Stimulated activated effector memory CD8-positive, alpha-beta T cell treated with anti-CD3 and anti-CD28 coated beads, Interleukin-12 subunit alpha, Interleukin-12 subunit beta, amount 100 ng/mL, for 72 hours (primary cell): ENCODE data around the gene TCEA2.

Source experiments
- ATAC-seq: fragments of 150-1000 bp; cut with Tn5 transposase; 2 replicates; pipeline ENCODE4 v1.10.0; 2021
- DNase-seq, 2 donors: peaks; one replicate each; pipeline ENCODE4 v3.0.0; 2021 to 2022; ENCODE audit warnings: low spot score in 2 of 2
- H3K27ac Mint-ChIP-seq: one replicate; pipeline ENCODE4 v1.8.0; 2022; ENCODE audit warnings: mild to moderate bottlenecking, mixed read lengths
- H3K36me3 Mint-ChIP-seq: one replicate; pipeline ENCODE4 v1.8.0; 2022; ENCODE audit warnings: mild to moderate bottlenecking, mixed read lengths
- H3K4me1 Mint-ChIP-seq: one replicate; pipeline ENCODE4 v1.8.0; 2022; ENCODE audit warnings: mixed read lengths
- H3K4me3 Mint-ChIP-seq: one replicate; pipeline ENCODE4 v1.8.0; 2022; ENCODE audit warnings: mild to moderate bottlenecking, mixed read lengths
- H3K9me3 Mint-ChIP-seq: one replicate; pipeline ENCODE4 v1.8.0; 2022; ENCODE audit warnings: mixed read lengths

TCEA2 gene

GRCh38 chr20:64099086-64099786 lies 36.2 kb downstream of the TCEA2 start:
- Mint-ChIP-seq H3K27ac (no peak overlapping the region), H3K9me3 (no peaks in the 10 kb centered on the region), H3K4me3 (no peak overlapping the region), H3K36me3 (no peaks in the 10 kb centered on the region), H3K4me1 (peaks cover 14% of the 10 kb centered on the region)
- ATAC-seq: no peak
- no peak for DNase-seq

DNA sequence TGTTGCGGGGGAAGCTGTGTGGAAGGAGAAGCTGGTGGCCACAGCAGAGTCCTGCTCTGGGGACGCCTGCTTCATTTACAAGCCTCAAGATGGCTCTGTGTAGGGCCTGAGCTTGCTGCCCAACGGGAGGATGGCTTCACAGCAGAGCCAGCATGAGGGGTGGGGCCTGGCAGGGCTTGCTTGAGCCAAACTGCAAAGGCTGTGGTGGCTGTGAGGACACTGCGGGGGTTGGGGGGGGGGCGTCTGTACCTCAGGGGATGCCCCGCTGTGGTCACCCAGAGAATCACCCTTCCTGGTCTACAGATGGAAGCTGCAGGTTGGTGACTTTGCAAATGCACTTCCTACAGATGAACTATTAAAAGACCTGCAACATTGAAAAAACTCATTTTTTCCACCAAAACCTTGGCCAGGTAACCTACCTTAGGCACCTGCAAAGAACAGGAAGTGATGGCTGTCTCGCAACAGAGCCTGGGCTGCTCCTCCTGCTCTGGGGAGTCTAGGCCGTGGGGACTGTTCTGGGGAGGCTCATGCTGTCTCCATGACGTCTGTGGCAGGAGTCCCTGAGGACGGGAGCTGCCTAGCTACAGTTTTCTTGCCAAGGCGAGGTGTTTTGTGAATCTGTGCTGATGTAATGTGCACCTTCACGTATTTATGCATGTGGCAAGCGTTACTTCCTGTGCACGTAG lies 37.0 kb downstream of the TCEA2 start:
- peaks cover 14% of the 10 kb centered on the region for H3K4me1 Mint-ChIP-seq
- peak; percentile 15 for ATAC-seq
- no peaks in the 10 kb centered on the region for H3K9me3 Mint-ChIP-seq
- H3K4me3 Mint-ChIP-seq: no peak overlapping the region
- DNase-seq: no peak
- H3K27ac Mint-ChIP-seq: no peak overlapping the region
- H3K36me3 Mint-ChIP-seq: no peaks in the 10 kb centered on the region

GRCh38 chr20:64100566-64100888 lies 37.5 kb downstream of the TCEA2 start:
- Mint-ChIP-seq H3K4me1 (peaks cover 14% of the 10 kb centered on the region), H3K4me3 (no peak overlapping the region), H3K27ac (no peak overlapping the region), H3K36me3 (no peaks in the 10 kb centered on the region), H3K9me3 (no peaks in the 10 kb centered on the region)
- DNase-seq: no peak
- ATAC-seq: no peak

DNA sequence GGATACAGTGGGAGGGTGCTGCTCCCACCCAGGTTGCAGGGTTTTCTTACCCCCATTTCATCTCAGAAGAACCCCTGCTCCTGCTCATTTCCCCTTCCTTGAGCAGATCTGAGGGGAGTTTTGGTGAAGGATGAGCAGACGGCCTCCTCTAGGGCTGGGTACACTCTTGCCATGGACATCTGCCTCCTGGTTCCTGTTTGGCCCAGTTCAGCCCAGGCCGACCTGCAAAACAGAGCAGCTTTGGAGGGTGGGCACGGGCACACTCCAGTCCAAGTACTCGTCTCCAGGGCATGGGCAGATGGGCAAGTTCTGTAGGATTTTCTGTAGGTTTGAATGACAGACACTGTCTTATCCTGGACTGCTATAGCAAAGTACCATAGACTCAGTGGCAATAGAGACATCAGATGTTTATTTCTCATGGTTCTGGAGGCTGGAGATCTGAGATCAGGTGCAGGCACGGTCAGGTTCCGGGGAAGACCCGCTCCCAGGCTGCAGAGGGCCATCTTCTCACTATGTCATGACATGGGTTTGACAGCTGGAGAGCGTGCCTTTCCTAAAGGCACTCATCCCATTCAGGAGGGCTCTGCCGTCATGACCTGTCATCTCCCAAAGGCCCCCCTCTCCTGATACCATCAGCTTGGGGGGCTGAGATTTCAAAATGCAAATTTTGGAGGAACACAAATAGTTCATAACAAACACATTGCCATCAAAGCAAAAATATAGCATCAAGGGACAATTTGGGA lies 38.1 kb downstream of the TCEA2 start:
- ATAC-seq: no peak

GRCh38 chr20:64101731-64102621 lies 39.0 kb downstream of the TCEA2 start:
- peak; percentile 72 to 86 for DNase-seq
- Mint-ChIP-seq H3K4me1 (peaks cover 14% of the 10 kb centered on the region), H3K9me3 (no peaks in the 10 kb centered on the region), H3K4me3 (peak overlapping the region; percentile 61), H3K36me3 (no peaks in the 10 kb centered on the region), H3K27ac (no peak overlapping the region)
- peak; percentile 79 for ATAC-seq

More for the DNA sequence above, 38.1 kb downstream of the TCEA2 start:
- no peaks in the 10 kb centered on the region for H3K9me3 Mint-ChIP-seq
- no peak overlapping the region for H3K27ac Mint-ChIP-seq
- peaks cover 14% of the 10 kb centered on the region for H3K4me1 Mint-ChIP-seq
- no peak for DNase-seq
- peak overlapping the region; percentile 61 for H3K4me3 Mint-ChIP-seq
- no peaks in the 10 kb centered on the region for H3K36me3 Mint-ChIP-seq

GRCh38 chr20:64102647-64103354 lies 39.8 kb downstream of the TCEA2 start:
- no peak overlapping the region for H3K27ac Mint-ChIP-seq
- H3K4me1 Mint-ChIP-seq: peaks cover 15% of the 10 kb centered on the region
- DNase-seq (peak in 1 of 2 donors; percentile 1), ATAC-seq (no peak)
- H3K4me3 Mint-ChIP-seq: peak overlapping the region; percentile 61
- H3K9me3 Mint-ChIP-seq: no peaks in the 10 kb centered on the region
- no peaks in the 10 kb centered on the region for H3K36me3 Mint-ChIP-seq

DNA sequence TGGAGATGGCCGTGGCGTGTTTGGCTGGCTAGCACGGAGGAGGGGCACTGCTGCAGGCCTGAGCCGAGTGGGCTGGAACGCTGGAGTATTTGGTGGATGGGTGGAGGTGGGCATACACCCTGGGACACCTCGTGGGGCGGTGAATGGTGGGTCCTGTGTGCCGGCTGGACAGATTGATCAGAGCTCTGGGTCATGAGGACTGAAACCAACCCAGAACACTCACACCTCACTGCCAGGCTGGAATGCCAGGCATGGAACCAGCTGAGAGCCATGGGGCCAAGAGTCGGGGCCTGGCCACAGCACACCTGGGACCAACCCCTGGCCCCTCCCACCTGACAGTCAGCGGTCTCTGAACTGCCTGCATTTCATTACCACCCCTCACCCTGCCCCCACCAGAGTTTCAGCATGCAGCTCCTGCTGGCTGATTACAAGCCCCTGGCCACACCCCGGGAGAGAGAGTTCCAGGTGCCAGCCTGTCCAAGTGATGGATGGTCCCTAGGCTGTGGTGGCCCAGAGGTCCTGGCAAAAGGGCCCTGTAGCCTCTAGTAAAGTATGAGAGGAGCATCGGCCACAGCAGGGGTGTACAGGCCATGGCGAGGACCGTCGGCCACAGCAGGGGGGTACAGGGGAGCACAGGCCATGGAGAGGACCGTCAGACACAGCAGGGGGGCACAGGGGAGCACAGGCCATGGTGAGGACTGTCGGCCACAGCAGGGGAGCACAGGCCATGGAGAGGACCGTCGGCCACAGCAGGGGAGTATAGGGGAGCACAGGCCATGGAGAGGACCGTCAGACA lies 41.1 kb downstream of the TCEA2 start:
- Mint-ChIP-seq H3K4me1 (peaks cover 20% of the 10 kb centered on the region), H3K9me3 (no peaks in the 10 kb centered on the region), H3K27ac (no peak overlapping the region), H3K36me3 (no peaks in the 10 kb centered on the region), H3K4me3 (no peak overlapping the region)
- no peak for ATAC-seq
- peak; percentile 1 to 41 for DNase-seq

DNA sequence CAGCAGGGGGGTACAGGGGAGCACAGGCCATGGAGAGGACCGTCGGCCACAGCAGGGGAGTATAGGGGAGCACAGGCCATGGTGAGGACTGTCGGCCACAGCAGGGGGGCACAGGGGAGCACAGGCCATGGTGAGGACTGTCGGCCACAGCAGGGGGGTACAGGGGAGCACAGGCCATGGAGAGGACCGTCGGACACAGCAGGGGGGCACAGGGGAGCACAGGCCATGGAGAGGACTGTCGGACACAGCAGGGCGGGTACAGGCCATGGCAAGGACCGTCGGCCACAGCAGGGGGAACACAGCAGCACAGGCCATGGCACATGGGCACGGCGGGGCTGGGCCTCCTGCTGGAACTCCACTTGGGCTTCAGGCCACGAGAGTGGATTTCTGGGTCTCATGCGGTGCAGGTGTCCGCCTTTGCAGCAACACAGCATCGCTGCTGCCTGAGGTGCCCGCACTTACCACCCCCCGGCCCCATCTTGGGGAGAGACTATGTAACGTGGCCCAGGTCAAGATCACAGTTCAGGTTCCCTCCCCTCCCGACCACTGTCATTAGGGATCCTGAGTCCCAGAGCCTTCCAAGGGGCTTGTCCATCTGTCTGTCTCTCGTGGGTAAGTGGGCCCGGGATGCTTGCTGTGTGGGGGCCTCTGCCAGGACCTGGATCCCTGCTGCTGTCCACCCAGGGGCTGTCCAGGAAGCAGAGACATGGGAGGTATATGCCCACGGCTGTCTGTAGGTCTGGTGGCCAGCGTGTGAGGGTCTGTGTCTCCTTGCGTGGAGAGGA lies 41.9 kb downstream of the TCEA2 start:
- no peak overlapping the region for H3K4me3 Mint-ChIP-seq
- H3K4me1 Mint-ChIP-seq: peaks cover 20% of the 10 kb centered on the region
- H3K9me3 Mint-ChIP-seq: no peaks in the 10 kb centered on the region
- ATAC-seq: no peak
- no peaks in the 10 kb centered on the region for H3K36me3 Mint-ChIP-seq
- DNase-seq: peak; percentile 1 to 45
- no peak overlapping the region for H3K27ac Mint-ChIP-seq

GRCh38 chr20:64105846-64106434 lies 42.9 kb downstream of the TCEA2 start:
- DNase-seq: peak; percentile 1 to 46
- H3K4me1 Mint-ChIP-seq: peaks cover 20% of the 10 kb centered on the region
- no peaks in the 10 kb centered on the region for H3K9me3 Mint-ChIP-seq
- H3K36me3 Mint-ChIP-seq: no peaks in the 10 kb centered on the region
- ATAC-seq: no peak
- no peak overlapping the region for H3K27ac Mint-ChIP-seq
- no peak overlapping the region for H3K4me3 Mint-ChIP-seq

- DNase-seq (no peak), ATAC-seq (no peak)
- H3K9me3 Mint-ChIP-seq: no peaks in the 10 kb centered on the region
- no peak overlapping the region for H3K27ac Mint-ChIP-seq
- H3K4me3 Mint-ChIP-seq: no peak overlapping the region
- H3K4me1 Mint-ChIP-seq: peaks cover 16% of the 10 kb centered on the region
- no peaks in the 10 kb centered on the region for H3K36me3 Mint-ChIP-seq
Measured at GRCh38 chr20:64106435-64106961, 43.5 kb downstream of the TCEA2 start.

- Mint-ChIP-seq H3K27ac (peak within 1 kb of the TSS; percentile 7), H3K36me3 (no peaks in the 10 kb centered on the region), H3K4me1 (peaks cover 12% of the 10 kb centered on the region), H3K4me3 (no peak within 1 kb of the TSS), H3K9me3 (no peaks in the 10 kb centered on the region)
- ATAC-seq (peak; percentile 37), DNase-seq (peak in 1 of 2 donors; percentile 50)
Measured at GRCh38 chr20:64106981-64107735, 44.2 kb downstream of the TCEA2 start, which contains the start of gene NPBWR2. TSS of gene NPBWR2 (minus strand) at chr20:64107565. CDS start at chr20:64106831, 734 bp downstream.

DNA sequence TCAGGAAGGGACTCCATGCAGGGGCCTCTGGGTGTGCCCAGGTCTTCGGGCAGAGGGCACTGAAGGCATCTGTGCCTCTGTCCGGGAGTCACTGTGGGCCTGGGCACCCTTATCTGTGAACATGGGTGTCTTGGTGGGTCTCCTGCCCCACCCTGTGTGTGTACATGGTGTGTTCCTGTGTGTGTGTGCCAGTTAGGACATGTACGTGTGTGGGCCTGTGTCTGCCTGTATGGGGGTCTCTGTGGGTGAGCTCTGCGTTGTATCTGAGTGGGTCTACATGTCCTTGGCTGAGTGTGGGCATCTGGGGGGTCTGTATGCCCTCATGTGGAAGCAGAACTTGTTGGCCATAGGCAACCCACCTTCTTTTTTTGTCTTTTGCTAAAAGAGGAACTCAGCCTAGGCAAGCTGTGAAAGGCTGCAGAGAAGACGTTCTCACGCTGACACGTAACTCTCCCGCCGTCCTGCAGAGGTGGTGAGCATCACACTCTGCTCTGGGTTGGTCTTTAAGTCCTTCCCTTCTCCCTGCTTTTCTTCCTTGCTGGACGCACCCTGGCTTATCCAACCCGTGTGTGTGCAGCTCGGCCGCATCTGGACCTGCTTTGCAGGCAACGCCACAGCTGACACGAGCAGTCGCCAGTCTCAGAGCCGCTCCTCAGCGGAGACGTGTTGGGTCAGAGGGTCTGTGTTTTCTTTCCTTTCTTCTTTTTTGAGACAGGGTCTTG lies 44.9 kb downstream of the TCEA2 start:
- Mint-ChIP-seq H3K36me3 (no peaks in the 10 kb centered on the region), H3K4me3 (no peak overlapping the region), H3K27ac (peak overlapping the region; percentile 7), H3K9me3 (no peaks in the 10 kb centered on the region), H3K4me1 (peaks cover 7% of the 10 kb centered on the region)
- ATAC-seq: no peak
- DNase-seq: peak; percentile 1 to 45
